ENCODE data around the gene UIMC1. TPM values are rescaled to one million over a fixed set of nuclear protein-coding genes. Genes with fewer than 3 reads are reported as not detected.

Gene UIMC1
- polyA plus RNA-seq, 2 donors = 14.0 to 16.3 TPM

DNA sequence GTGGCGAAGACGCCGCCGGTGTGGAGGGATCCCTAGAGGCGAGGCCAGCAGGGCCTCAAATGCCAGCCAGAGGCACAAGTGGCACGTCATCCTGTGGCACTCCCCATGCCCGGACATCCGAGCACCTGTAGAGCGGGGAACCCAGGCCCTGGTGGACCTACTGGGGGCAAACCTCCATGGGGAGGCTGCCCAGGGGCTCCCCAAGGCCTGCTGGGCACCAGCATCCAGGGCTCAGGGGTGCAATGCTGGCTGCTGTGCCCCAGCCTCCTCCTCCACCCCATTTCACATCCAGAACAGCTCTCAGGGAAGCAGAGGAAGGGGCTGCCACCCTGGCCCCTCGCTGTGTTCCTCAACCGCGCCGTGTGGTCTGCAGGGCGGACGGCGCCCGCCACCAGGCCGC is 151.0 kb downstream of the UIMC1 start:
- 90 to 94% methylated on average over 16 to 18 of the region's 18 CpGs for WGBS, 2 donors
- H3K27me3 ChIP-seq (ENCODE audit: control insufficient read depth in 1 of 2, insufficient read depth in 2 of 2, low read length in 2 of 2) = no peaks in the 10 kb centered on the region
- peaks cover 0 to 2% of the 10 kb centered on the region in 2 donors for H3K9me3 ChIP-seq (ENCODE audit: control insufficient read depth in 2 of 2, insufficient read depth in 1 of 2, low read depth in 1 of 2, low read length in 1 of 2)
- no peaks in the 10 kb centered on the region for H3K36me3 ChIP-seq (ENCODE audit: control insufficient read depth in 2 of 2, insufficient read depth in 2 of 2, low read length in 1 of 2)
- no peak overlapping the region for H3K27ac ChIP-seq (ENCODE audit: low read depth in 2 of 2, low read length in 1 of 2)
- H3K4me3 ChIP-seq (ENCODE audit: low read depth in 1 of 2, low read length in 2 of 2) = no peak overlapping the region
- no peaks in the 10 kb centered on the region for H3K4me1 ChIP-seq (ENCODE audit: control insufficient read depth in 2 of 2, insufficient read depth in 2 of 2, low read length in 1 of 2)

Other genes starting within 250 kb of the UIMC1 start
- under 1 TPM in 1 of 2 donors, not detected in 1; 0.02 TPM for gene UNC5A, start 196.2 kb downstream of the UIMC1 start, polyA plus RNA-seq
- 1 to 10 TPM in 1 of 2 donors, under 1 TPM in 1; 0.49 to 1.6 TPM for gene HK3, start 107.4 kb downstream of the UIMC1 start, polyA plus RNA-seq
- 1 to 10 TPM; 6.1 to 7.8 TPM for gene ZNF346, start 15.9 kb upstream of the UIMC1 start, polyA plus RNA-seq
- 1 to 10 TPM; 1.3 to 1.4 TPM for gene FGFR4, start 80.1 kb upstream of the UIMC1 start, polyA plus RNA-seq
- 1 to 10 TPM; 7.4 to 8.7 TPM for gene NSD1, start 127.0 kb upstream of the UIMC1 start, polyA plus RNA-seq

All from esophagus (tissue), 2 donors.